HL-60 (cell line): ENCODE results near the gene SHB.

Source experiments
- CTCF ChIP-seq: IDR thresholded peaks from one replicate; pipeline ENCODE4 v1.5.1; 2011; ENCODE audit warnings: low read length, control low read depth, inconsistent platforms; ENCODE audit not compliant: insufficient read depth
- GABPA ChIP-seq: IDR thresholded peaks from 2 replicates; pipeline ENCODE4 v1.6.1; 2012; ENCODE audit warnings: low read depth
- POLR2AphosphoS5 ChIP-seq: IDR thresholded peaks from 2 replicates; pipeline ENCODE4 v1.6.1; 2012; ENCODE audit warnings: low read depth
- REST ChIP-seq: IDR thresholded peaks from 2 replicates; pipeline ENCODE4 v1.6.1; 2012; ENCODE audit warnings: low read depth; ENCODE audit not compliant: insufficient replicate concordance
- SPI1 ChIP-seq: IDR thresholded peaks from 2 replicates; pipeline ENCODE4 v1.6.1; 2012; ENCODE audit warnings: low read depth, mild to moderate bottlenecking, borderline replicate concordance

GRCh38 chr9:37917313-37917731, 151.7 kb downstream of the SHB start:
- TF ChIP-seq CTCF (no peak), POLR2AphosphoS5 (no peak), SPI1 (no peak), REST (no peak), GABPA (no peak)
